Gastroesophageal sphincter (tissue), 3 donors: ENCODE measurements around the gene NAPEPLD.

ENCODE experiments used
- EP300 ChIP-seq: sonication (generic); formaldehyde crosslinking; IDR thresholded peaks from one replicate; pipeline ENCODE4 v1.6.1; 2017; ENCODE audit warnings: antibody characterized with exemption, mild to moderate bottlenecking
- POLR2A ChIP-seq, 2 donors: fragments of 450-650 bp; IDR thresholded peaks; one replicate each; pipeline ENCODE4 v1.6.1; 2017; ENCODE audit warnings: antibody characterized with exemption in 2 of 2, mild to moderate bottlenecking in 2 of 2, moderate library complexity in 1 of 2
- POLR2AphosphoS5 ChIP-seq: sonication (generic); formaldehyde crosslinking; IDR thresholded peaks from one replicate; pipeline ENCODE4 v1.6.1; 2017; ENCODE audit warnings: antibody characterized with exemption
- TF ChIP-seq, protein P1 (sequence below), 4 experiments: fragments of 200-600 bp in 2 of 4; fragments of 450-650 bp in 2 of 4; sonication (generic) in 1 of 4; IDR thresholded peaks; one replicate each; pipeline ENCODE4 v1.5.1; 2017 to 2019; ENCODE audit warnings: antibody characterized with exemption in 4 of 4, mild to moderate bottlenecking in 2 of 4, moderate library complexity in 2 of 4

DNA sequence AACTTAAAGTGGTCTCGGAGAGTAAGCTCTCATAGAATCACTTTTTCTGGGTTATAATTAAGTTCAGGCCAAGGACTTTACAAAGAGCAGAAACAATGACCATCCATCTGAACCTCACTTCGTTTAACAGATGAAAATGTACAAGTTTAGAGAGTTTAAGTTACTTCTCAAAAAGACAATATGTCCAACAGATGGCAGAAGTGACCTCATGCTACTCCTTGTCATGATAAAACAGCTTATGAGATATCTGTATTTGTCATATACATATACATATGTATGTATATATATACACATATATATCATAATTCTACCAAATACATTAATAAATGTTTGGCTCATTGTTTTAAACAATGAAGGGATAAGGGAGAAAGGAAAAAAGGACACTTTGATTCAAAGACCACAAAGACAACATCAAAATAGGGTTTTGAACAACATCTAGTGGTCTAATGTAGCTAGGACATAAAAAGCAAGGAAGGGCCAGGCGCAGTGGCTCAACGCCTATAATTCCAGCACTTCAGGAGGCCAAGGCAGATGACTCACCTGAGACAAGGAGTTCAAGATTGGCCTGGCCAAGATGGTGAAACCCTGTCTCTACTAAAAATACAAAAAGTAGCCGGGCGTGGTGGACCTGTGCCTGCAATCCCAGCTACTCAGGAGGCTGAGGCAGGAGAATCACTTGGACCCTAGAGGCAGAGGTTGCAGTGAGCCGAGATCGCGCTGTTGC, 17.8 kb downstream of the NAPEPLD start:
- TF ChIP-seq, protein P1, sequence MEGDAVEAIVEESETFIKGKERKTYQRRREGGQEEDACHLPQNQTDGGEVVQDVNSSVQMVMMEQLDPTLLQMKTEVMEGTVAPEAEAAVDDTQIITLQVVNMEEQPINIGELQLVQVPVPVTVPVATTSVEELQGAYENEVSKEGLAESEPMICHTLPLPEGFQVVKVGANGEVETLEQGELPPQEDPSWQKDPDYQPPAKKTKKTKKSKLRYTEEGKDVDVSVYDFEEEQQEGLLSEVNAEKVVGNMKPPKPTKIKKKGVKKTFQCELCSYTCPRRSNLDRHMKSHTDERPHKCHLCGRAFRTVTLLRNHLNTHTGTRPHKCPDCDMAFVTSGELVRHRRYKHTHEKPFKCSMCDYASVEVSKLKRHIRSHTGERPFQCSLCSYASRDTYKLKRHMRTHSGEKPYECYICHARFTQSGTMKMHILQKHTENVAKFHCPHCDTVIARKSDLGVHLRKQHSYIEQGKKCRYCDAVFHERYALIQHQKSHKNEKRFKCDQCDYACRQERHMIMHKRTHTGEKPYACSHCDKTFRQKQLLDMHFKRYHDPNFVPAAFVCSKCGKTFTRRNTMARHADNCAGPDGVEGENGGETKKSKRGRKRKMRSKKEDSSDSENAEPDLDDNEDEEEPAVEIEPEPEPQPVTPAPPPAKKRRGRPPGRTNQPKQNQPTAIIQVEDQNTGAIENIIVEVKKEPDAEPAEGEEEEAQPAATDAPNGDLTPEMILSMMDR (IDR thresholded peaks at IDR 0.05): no peak
- no peak for TF ChIP-seq POLR2A (IDR thresholded peaks at IDR 0.05)
- TF ChIP-seq EP300: no peak
- TF ChIP-seq POLR2AphosphoS5: no peak
